ENCODE measurements around the gene PFKFB3.
"Not testable (repeated sequence)": the region's sequence is repeated elsewhere in the genome, so short reads cannot be mapped to it uniquely, and the experiment has no call there.

Gene PFKFB3

DNA sequence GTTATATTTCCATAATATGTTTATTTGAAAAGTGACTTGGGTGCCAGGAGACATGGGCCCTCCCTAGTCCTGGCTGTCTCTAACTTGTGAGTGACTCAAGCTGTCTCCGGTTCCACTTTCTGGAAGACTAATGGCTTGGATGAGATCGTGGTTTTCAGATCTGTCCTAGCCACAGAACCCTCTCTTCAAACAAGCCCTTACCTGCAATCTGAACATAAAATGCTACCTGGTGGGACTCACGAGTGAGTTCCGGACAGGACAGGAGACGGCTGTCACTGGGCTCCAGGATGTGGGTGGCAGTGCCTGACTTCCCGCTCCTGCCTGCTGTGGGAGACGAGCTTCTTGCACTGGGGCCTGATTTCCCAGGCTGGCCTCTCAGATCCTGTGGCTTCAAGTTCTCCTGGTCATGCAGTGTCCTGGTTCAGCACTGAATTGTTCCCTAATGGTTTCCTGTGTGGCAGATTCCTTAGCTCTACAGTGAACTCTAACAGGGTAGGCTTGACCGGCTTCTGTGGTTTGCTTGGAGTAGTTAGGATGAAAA is 26.0 kb upstream of the PFKFB3 start:
- Histone ChIP-seq H4K20me1 (peaks cover 100% of the 10 kb centered on the region), H3K4me3 (no peak overlapping the region), H3K4me1 (peaks cover 74% of the 10 kb centered on the region), H3K9me3 (no peaks in the 10 kb centered on the region), H3K36me3 (peaks cover 38% of the 10 kb centered on the region), H3K27ac (no peak overlapping the region), H3K27me3 (no peaks in the 10 kb centered on the region), H3K9ac (no peak overlapping the region), H3K4me2 (no peak overlapping the region)
- TF ChIP-seq Cebpa-rat (IDR thresholded peaks at IDR 0.05) = no peak

DNA sequence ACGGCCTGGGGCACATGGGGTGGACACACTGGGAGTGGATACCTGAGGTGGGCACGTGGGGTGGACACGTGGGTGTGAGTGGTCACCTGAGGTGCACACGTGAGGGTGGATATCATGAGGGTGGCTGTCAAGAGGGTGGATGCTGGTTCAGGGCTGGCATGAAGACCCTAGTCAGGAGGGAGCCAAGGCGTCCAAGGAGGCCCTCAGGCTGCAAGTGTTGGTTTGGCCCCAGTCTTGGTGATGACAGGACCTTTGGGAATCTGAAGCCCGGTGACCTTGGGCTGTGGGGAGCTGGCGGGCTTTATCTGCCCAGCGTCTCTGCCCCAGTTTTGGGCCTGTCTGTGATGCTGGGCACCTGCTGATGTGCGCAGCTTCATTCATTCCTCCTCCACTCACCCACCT is 24.9 kb upstream of the PFKFB3 start:
- Histone ChIP-seq H3K9me3 (no peaks in the 10 kb centered on the region), H3K27ac (no peak overlapping the region), H3K9ac (no peak overlapping the region), H3K36me3 (peaks cover 38% of the 10 kb centered on the region), H3K4me1 (peaks cover 71% of the 10 kb centered on the region), H3K4me2 (no peak overlapping the region), H3K27me3 (no peaks in the 10 kb centered on the region), H4K20me1 (peaks cover 100% of the 10 kb centered on the region), H3K4me3 (no peak overlapping the region)
- TF ChIP-seq Cebpa-rat (IDR thresholded peaks at IDR 0.05) = no peak

DNA sequence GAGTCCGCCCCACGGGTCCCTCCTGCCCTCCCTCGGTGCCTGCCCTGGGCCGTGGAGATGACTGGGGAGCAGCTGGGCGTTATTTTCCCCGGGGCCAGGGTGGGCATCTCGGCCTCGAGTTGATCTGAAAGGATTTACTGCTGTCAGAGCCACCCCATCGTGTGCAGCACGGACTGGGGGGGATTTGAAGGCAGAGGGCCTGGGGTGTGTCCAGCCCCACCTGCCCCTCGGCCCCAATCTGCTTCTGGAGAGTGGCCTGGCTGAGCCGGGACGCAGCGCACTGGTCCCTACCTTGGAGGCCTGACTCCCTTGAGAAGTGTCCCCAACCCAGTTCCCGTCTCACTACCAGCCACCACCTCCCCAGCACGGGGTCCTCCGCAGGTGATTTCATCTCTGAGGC is 24.2 kb upstream of the PFKFB3 start:
- Histone ChIP-seq H3K36me3 (peaks cover 38% of the 10 kb centered on the region), H3K9me3 (no peaks in the 10 kb centered on the region), H3K9ac (0 out of 2 replicates have a peak overlapping the region, but pooled peaks have one; percentile 7), H3K27ac (no peak overlapping the region), H4K20me1 (peaks cover 99% of the 10 kb centered on the region), H3K27me3 (no peaks in the 10 kb centered on the region), H3K4me1 (peaks cover 68% of the 10 kb centered on the region), H3K4me3 (no peak overlapping the region), H3K4me2 (no peak overlapping the region)
- TF ChIP-seq Cebpa-rat (IDR thresholded peaks at IDR 0.05) = no peak

DNA sequence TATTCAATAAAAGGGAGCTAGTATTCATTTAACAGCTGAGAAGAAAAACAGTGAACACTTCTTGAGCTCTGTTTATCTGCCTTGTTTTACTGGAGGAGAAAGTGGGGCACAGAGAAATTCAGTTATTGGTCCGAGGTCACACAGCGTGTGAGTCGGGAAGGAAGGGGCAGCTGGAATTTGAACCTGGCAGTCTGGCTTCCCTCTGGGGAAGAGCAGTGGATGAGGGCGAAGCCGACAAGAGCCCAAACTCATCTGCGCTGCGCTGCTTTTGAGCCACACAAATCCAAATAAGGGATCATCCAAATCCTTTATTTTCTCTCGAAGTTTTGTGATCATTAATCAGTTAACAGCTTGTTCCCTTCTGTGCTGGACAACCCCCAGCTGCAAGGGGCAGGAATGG is 23.7 kb upstream of the PFKFB3 start:
- Histone ChIP-seq H4K20me1 (peaks cover 94% of the 10 kb centered on the region), H3K9me3 (no peaks in the 10 kb centered on the region), H3K9ac (0 out of 2 replicates have a peak overlapping the region, but pooled peaks have one; percentile 7), H3K4me2 (no peak overlapping the region), H3K27ac (no peak overlapping the region), H3K36me3 (peaks cover 38% of the 10 kb centered on the region), H3K4me3 (no peak overlapping the region), H3K4me1 (peaks cover 63% of the 10 kb centered on the region), H3K27me3 (no peaks in the 10 kb centered on the region)
- no peak for TF ChIP-seq Cebpa-rat (IDR thresholded peaks at IDR 0.05)

DNA sequence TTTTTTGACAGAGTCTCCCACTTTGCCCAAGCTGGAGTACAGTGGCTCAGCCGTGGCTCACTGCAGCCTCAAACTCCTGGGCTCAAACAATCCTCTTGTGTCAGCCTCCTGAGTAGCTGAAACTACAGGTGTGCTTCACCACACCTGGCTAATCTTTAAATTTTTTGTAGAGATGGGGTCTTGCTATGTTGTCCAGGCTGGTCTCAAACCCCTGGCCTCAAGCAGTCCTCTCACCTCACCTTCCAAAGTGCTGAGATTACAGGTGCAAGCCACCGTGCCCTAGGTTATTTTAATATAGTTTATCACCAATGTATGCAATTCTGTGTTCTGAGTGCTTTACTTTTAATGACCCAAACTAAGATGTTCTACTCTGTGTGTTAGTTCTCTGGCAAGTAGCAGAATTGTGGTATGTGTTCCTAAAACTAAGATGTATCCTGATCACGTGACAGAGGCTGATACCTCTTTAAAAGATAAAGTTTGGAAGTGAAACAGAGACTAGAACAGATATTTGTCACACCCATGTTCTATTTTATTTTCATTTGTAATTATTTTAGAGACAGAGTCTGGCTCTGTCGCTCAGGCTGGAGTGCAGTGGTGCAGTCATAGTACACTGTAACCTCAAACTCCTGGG is 22.1 kb upstream of the PFKFB3 start:
- TF ChIP-seq Cebpa-rat (IDR thresholded peaks at IDR 0.05) = no peak
- H4K20me1 ChIP-seq = peaks cover 93% of the 10 kb centered on the region

DNA sequence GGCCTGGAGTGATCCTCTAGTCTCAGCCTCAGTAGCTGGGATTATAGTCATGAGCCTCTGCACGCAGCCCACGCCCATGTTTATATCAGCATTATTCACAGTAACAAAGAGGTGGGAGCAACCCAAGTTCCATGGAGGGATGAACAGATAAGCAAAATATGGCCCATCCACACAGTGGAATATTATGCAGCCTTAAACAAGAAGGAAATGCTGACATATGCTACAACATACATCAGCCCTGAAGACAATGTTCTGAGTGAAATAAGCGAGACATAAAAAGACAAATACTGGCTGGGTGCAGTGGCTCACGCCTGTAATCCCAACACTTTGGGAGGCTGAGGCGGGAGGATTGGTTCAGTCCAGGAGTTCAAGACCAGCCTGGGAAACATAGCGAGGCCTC is 21.5 kb upstream of the PFKFB3 start:
- no peak for TF ChIP-seq Cebpa-rat (IDR thresholded peaks at IDR 0.05)
- no peak overlapping the region for H3K9ac ChIP-seq
- H4K20me1 ChIP-seq = peaks cover 93% of the 10 kb centered on the region
- no peak overlapping the region for H3K4me2 ChIP-seq
- H3K27ac ChIP-seq = no peak overlapping the region
- no peaks in the 10 kb centered on the region for H3K9me3 ChIP-seq
- no peak overlapping the region for H3K4me3 ChIP-seq
- H3K36me3 ChIP-seq = peaks cover 28% of the 10 kb centered on the region; the same call in 1 of the 2 replicates
- peaks cover 54% of the 10 kb centered on the region for H3K4me1 ChIP-seq
- H3K27me3 ChIP-seq = no peaks in the 10 kb centered on the region

More for the DNA sequence above, 22.1 kb upstream of the PFKFB3 start:
- H3K27me3 ChIP-seq = no peaks in the 10 kb centered on the region
- H3K27ac ChIP-seq = no peak overlapping the region
- H3K4me2 ChIP-seq = no peak overlapping the region
- H3K9me3 ChIP-seq = no peaks in the 10 kb centered on the region
- H3K9ac ChIP-seq = no peak overlapping the region
- H3K4me1 ChIP-seq = peaks cover 60% of the 10 kb centered on the region
- no peak overlapping the region for H3K4me3 ChIP-seq
- peaks cover 34% of the 10 kb centered on the region for H3K36me3 ChIP-seq

DNA sequence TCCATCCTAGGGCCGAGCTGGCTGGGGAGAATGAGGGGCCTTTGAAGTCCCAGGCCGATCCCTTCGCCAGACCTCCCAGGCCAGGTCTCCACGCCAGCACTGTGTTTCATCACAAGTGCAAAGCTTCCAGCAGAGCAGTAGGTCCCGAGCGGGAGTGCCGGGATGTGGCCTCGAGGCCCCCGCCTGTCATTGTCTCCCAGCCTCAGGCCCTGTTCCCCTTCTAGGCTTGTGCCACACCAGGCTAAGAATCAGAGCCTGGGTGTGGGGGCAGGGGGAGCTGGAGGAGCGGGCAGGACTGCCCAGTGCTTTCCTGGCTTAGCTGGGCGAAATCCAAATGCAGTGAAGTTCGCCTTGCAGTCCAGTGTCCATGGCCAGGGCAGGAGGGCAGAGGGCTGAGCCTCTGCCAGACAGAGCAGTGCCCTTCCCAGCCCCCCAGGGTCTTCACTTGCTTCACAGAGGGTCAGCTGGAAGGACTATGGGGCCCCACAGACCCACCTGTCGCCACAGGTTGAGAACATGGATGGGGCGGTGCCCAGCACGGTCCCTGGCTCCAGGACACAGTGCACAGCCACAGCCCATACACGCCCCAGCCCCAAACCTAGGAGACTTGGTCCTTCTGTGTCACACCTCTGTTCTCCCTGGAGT is 20.2 kb upstream of the PFKFB3 start:
- H3K27me3 ChIP-seq = no peaks in the 10 kb centered on the region
- 0 out of 2 replicates have a peak, but pooled peaks cover 23% of the 10 kb centered on the region for H3K36me3 ChIP-seq
- TF ChIP-seq Cebpa-rat (IDR thresholded peaks at IDR 0.05) = no peak

DNA sequence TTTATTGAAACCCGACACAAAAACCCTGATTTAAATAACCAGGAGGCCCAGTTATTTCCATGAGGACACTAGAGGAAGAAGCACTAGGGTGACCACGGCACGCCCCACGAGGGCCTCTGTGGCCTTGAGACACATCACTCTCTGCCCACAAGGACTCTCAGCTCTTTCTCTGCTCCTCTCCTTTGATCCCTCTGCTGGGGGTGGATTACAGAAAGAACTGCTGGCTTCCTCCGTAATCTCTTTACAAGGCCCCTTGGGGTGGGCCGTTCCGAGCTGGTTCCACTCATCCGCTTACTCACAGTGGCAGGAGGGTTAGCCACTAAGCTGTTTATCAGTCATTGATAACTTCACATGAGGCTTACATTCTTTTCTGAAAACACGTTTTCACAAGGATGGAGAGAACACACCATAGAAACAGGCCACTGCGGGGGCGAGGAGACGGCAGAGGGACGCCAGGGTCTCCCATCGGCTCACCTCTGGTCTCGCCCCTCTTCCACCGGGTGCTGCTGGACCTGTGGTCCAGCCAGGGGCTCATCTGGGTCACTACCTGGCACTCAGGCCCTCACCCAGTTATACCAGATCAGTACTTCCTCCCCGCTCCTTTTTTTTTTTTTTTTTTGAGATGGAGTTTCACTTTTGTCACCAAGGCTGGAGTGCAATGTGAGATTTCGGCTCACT is 17.6 kb upstream of the PFKFB3 start:
- Histone ChIP-seq H4K20me1 (peaks cover 75% of the 10 kb centered on the region), H3K4me1 (peaks cover 24% of the 10 kb centered on the region), H3K27me3 (no peaks in the 10 kb centered on the region), H3K9me3 (no peaks in the 10 kb centered on the region), H3K27ac (no peak overlapping the region), H3K4me2 (peak overlapping the region; percentile 59), H3K9ac (no peak overlapping the region), H3K4me3 (no peak overlapping the region), H3K36me3 (0 out of 2 replicates have a peak, but pooled peaks cover 3% of the 10 kb centered on the region)
- no peak for TF ChIP-seq Cebpa-rat (IDR thresholded peaks at IDR 0.05)

More for the DNA sequence above, 20.2 kb upstream of the PFKFB3 start:
- Histone ChIP-seq H3K4me3 (no peak overlapping the region), H3K4me1 (peaks cover 45% of the 10 kb centered on the region), H3K9ac (no peak overlapping the region), H3K4me2 (no peak overlapping the region), H3K27ac (peak overlapping the region; percentile 9; the same call in 1 of the 2 replicates), H4K20me1 (peaks cover 93% of the 10 kb centered on the region), H3K9me3 (no peaks in the 10 kb centered on the region)

DNA sequence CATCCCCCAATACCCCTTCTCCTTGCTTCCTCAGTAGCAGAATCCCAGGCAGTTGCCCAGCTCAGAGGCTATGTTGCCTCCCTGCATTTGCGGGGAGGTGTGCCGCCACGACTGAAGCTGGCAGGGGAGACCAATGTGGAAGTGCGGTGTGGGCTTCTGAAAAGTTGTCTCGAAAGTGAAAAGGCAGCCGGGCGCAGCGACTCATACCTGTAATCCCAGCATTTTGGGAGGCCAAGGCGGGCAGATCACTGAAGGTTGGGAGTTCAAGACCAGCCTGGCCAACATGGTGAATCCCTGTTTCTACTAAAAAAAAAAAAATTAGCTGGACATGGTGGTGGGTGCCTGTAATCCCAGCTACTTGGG is 15.9 kb upstream of the PFKFB3 start:
- H3K27ac ChIP-seq = no peak overlapping the region
- no peak overlapping the region for H3K4me3 ChIP-seq
- peaks cover 75% of the 10 kb centered on the region for H4K20me1 ChIP-seq
- no peaks in the 10 kb centered on the region for H3K9me3 ChIP-seq
- peaks cover 24% of the 10 kb centered on the region for H3K4me1 ChIP-seq
- H3K36me3 ChIP-seq = peaks cover 17% of the 10 kb centered on the region
- H3K27me3 ChIP-seq = no peaks in the 10 kb centered on the region
- H3K4me2 ChIP-seq = no peak overlapping the region
- H3K9ac ChIP-seq = no peak overlapping the region
- TF ChIP-seq Cebpa-rat (IDR thresholded peaks at IDR 0.05) = no peak

DNA sequence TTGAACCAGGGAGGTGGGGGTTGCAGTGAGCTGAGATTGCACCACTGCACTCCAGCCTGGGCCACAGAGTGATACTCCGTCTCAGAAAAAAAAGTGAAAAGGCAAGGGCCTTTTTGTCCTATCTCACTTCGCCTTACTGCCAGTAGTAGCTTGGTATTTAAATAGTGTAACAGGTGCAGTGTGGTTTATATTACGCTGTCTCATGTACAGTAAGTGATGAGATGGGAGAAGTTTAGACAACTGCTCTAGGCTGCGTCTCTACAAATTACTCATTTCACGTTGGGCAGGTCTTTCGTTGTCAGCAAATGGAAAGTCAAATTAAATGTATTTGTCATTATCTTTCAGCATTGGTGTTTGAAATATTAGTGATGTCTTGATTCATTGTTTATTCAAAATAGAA is 15.5 kb upstream of the PFKFB3 start:
- Histone ChIP-seq H4K20me1 (peaks cover 75% of the 10 kb centered on the region), H3K36me3 (peaks cover 18% of the 10 kb centered on the region), H3K4me2 (no peak overlapping the region), H3K9ac (no peak overlapping the region), H3K9me3 (no peaks in the 10 kb centered on the region), H3K4me1 (peaks cover 22% of the 10 kb centered on the region), H3K27me3 (no peaks in the 10 kb centered on the region), H3K4me3 (no peak overlapping the region), H3K27ac (no peak overlapping the region)
- no peak for TF ChIP-seq Cebpa-rat (IDR thresholded peaks at IDR 0.05)

DNA sequence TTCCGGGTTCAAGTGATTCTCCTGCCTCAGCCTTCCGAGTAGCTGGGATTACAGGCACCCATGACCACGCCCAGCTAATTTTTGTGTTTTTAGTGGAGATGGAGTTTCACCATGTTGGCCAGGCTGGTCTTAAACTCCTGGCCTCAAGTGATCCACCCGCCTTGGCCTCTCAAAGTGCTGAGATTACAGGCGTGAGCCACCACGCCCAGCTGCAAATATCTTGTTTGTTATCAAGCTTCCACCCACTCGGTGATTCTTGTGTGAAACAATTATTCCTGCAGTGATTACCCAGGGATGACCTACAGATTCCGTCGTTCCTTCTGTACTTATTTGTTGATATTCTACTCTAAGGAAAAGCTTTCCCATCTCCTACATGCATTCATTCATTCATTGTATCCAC is 12.7 kb upstream of the PFKFB3 start:
- H3K27ac ChIP-seq, H3K4me2 ChIP-seq, H3K9me3 ChIP-seq, H3K4me1 ChIP-seq, H3K27me3 ChIP-seq, H3K4me3 ChIP-seq, H3K9ac ChIP-seq: not testable (repeated sequence)
- H3K36me3 ChIP-seq = peaks cover 18% of the 10 kb centered on the region
- peaks cover 78% of the 10 kb centered on the region for H4K20me1 ChIP-seq

All from BLaER1 (cell line).